H1 (cell line): ENCODE results near the gene MGAT4D. TPM values are rescaled to one million over a fixed set of nuclear protein-coding genes. Genes with fewer than 3 reads are reported as not detected.

Experiments
- CREB1 ChIP-seq: IDR thresholded peaks from 2 replicates; pipeline ENCODE4 v1.6.1; 2012; ENCODE audit warnings: inconsistent platforms
- polyA plus RNA-seq, 7 experiments: library from polyadenylated mRNA; depleted of rRNA in 3 of 7; stranded (reverse) in 5 of 7; unstranded in 2 of 7; fragments of >200 nt in 5 of 7; fragments of 200-250 nt in 2 of 7; gene quantifications; 1 replicate in 5 of 7; 2 replicates in 1 of 7; 4 replicates in 1 of 7; pipeline versions ENCODE4 v1.2.1 to v1.2.3, GENCODE V29; 2011 to 2013; ENCODE audit warnings: missing spikeins in 2 of 7, mixed read lengths in 2 of 7
- total RNA-seq: library from RNA; stranded (reverse); fragmentation: NEBNext Ultra II Directional; extraction: Animal tissue kit (Norgen Biotek cat#: 25700); gene quantifications from 2 replicates; pipeline ENCODE4 v1.2.1, GENCODE V29; 2021
- TF ChIP-seq, protein P1 (sequence below): fragments of 300-600 bp; sonication (generic); IDR thresholded peaks from 2 replicates; pipeline ENCODE4 v1.7.1; 2012; ENCODE audit warnings: low read length, moderate library complexity, mild to moderate bottlenecking, inconsistent platforms; ENCODE audit not compliant: insufficient replicate concordance

Gene MGAT4D
- total and polyA plus RNA-seq, 2 of the 8 experiments (the other 6 are each of a cell fraction or from before 2014, with no cell fraction given): not detected

- TF ChIP-seq, protein P1, sequence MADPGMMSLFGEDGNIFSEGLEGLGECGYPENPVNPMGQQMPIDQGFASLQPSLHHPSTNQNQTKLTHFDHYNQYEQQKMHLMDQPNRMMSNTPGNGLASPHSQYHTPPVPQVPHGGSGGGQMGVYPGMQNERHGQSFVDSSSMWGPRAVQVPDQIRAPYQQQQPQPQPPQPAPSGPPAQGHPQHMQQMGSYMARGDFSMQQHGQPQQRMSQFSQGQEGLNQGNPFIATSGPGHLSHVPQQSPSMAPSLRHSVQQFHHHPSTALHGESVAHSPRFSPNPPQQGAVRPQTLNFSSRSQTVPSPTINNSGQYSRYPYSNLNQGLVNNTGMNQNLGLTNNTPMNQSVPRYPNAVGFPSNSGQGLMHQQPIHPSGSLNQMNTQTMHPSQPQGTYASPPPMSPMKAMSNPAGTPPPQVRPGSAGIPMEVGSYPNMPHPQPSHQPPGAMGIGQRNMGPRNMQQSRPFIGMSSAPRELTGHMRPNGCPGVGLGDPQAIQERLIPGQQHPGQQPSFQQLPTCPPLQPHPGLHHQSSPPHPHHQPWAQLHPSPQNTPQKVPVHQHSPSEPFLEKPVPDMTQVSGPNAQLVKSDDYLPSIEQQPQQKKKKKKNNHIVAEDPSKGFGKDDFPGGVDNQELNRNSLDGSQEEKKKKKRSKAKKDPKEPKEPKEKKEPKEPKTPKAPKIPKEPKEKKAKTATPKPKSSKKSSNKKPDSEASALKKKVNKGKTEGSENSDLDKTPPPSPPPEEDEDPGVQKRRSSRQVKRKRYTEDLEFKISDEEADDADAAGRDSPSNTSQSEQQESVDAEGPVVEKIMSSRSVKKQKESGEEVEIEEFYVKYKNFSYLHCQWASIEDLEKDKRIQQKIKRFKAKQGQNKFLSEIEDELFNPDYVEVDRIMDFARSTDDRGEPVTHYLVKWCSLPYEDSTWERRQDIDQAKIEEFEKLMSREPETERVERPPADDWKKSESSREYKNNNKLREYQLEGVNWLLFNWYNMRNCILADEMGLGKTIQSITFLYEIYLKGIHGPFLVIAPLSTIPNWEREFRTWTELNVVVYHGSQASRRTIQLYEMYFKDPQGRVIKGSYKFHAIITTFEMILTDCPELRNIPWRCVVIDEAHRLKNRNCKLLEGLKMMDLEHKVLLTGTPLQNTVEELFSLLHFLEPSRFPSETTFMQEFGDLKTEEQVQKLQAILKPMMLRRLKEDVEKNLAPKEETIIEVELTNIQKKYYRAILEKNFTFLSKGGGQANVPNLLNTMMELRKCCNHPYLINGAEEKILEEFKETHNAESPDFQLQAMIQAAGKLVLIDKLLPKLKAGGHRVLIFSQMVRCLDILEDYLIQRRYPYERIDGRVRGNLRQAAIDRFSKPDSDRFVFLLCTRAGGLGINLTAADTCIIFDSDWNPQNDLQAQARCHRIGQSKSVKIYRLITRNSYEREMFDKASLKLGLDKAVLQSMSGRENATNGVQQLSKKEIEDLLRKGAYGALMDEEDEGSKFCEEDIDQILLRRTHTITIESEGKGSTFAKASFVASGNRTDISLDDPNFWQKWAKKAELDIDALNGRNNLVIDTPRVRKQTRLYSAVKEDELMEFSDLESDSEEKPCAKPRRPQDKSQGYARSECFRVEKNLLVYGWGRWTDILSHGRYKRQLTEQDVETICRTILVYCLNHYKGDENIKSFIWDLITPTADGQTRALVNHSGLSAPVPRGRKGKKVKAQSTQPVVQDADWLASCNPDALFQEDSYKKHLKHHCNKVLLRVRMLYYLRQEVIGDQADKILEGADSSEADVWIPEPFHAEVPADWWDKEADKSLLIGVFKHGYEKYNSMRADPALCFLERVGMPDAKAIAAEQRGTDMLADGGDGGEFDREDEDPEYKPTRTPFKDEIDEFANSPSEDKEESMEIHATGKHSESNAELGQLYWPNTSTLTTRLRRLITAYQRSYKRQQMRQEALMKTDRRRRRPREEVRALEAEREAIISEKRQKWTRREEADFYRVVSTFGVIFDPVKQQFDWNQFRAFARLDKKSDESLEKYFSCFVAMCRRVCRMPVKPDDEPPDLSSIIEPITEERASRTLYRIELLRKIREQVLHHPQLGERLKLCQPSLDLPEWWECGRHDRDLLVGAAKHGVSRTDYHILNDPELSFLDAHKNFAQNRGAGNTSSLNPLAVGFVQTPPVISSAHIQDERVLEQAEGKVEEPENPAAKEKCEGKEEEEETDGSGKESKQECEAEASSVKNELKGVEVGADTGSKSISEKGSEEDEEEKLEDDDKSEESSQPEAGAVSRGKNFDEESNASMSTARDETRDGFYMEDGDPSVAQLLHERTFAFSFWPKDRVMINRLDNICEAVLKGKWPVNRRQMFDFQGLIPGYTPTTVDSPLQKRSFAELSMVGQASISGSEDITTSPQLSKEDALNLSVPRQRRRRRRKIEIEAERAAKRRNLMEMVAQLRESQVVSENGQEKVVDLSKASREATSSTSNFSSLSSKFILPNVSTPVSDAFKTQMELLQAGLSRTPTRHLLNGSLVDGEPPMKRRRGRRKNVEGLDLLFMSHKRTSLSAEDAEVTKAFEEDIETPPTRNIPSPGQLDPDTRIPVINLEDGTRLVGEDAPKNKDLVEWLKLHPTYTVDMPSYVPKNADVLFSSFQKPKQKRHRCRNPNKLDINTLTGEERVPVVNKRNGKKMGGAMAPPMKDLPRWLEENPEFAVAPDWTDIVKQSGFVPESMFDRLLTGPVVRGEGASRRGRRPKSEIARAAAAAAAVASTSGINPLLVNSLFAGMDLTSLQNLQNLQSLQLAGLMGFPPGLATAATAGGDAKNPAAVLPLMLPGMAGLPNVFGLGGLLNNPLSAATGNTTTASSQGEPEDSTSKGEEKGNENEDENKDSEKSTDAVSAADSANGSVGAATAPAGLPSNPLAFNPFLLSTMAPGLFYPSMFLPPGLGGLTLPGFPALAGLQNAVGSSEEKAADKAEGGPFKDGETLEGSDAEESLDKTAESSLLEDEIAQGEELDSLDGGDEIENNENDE: no peak
- no peak for TF ChIP-seq CREB1
Measured at GRCh38 chr4:140533951-140534480, 35.9 kb upstream of the MGAT4D start (continued).
